ENCODE results near the gene ADGRL1.

DNA sequence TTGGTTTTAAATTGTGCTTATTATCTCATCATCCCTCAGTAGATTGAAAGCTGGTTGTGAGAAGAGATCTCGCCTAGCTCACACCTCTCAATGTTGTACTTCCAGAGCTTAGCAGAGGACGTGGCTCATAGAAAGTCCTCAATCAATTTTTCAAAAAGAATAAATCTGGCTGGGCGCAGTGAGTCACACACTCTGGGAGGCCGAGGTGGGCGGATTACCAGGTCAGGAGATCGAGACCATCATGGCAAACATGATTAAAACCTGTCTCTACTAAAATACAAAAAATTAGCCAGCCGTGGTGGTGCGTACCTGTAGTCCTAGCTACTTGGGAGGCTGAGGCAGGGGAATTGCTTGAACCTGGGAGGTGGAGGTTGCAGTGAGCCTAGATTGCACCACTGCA, 64.9 kb downstream of the ADGRL1 start:
- TF ChIP-seq, protein P1, sequence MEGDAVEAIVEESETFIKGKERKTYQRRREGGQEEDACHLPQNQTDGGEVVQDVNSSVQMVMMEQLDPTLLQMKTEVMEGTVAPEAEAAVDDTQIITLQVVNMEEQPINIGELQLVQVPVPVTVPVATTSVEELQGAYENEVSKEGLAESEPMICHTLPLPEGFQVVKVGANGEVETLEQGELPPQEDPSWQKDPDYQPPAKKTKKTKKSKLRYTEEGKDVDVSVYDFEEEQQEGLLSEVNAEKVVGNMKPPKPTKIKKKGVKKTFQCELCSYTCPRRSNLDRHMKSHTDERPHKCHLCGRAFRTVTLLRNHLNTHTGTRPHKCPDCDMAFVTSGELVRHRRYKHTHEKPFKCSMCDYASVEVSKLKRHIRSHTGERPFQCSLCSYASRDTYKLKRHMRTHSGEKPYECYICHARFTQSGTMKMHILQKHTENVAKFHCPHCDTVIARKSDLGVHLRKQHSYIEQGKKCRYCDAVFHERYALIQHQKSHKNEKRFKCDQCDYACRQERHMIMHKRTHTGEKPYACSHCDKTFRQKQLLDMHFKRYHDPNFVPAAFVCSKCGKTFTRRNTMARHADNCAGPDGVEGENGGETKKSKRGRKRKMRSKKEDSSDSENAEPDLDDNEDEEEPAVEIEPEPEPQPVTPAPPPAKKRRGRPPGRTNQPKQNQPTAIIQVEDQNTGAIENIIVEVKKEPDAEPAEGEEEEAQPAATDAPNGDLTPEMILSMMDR (IDR thresholded peaks at IDR 0.05; ENCODE audit: control extremely low read depth in 1 of 3, insufficient read depth in 1 of 3, low read depth in 1 of 3, low read length in 3 of 3): no peak
- TF ChIP-seq EZH2 (IDR thresholded peaks at IDR 0.05; ENCODE audit: low read depth, low read length, severe bottlenecking) (no peak), POLR2A (IDR thresholded peaks at IDR 0.05; ENCODE audit: control extremely low read depth in 1 of 2, low read depth in 2 of 2, low read length in 2 of 2) (no peak), EP300 (IDR thresholded peaks at IDR 0.05; ENCODE audit: borderline replicate concordance in 1 of 2, low read depth in 2 of 2, low read length in 2 of 2) (no peak), HDAC2 (IDR thresholded peaks at IDR 0.05; ENCODE audit: borderline replicate concordance in 1 of 2, low read depth in 2 of 2, low read length in 2 of 2) (no peak)
